ENCODE results near the gene HDAC7. TPM values are rescaled to one million over a fixed set of nuclear protein-coding genes. Genes with fewer than 3 reads are reported as not detected.

Gene HDAC7
- total RNA-seq, 2 experiments from 2014 or later = 257 to 280 TPM

GRCh38 chr12:47733142-47733541 lies 86.6 kb downstream of the HDAC7 start:
- CTCF ChIA-PET = interaction anchor here (1.8 to 15.9 kb wide), 3 partner anchors 9 to 40 kb away, joined by 8 to 837 read pairs (median 74); partner anchors contain the start of gene SLC48A1

More at GRCh38 chr12:47733142-47733541, 86.6 kb downstream of the HDAC7 start:
- Mint-ChIP-seq H3K27ac (no peak overlapping the region), H3K4me1 (ENCODE audit: low read depth) (no peaks in the 10 kb centered on the region), H3K36me3 (no peaks in the 10 kb centered on the region), H3K27me3 (no peaks in the 10 kb centered on the region), H3K9me3 (no peaks in the 10 kb centered on the region), H3K4me3 (no peak overlapping the region)
- POLR2A ChIA-PET = interaction anchor here (1.3 kb wide), 1 partner anchor 36 kb away, joined by 3 read pairs; no protein-coding TSS in a partner anchor
- intact Hi-C loops (cut with micrococcal nuclease) = no loop called here
- DNase-seq = no peak

Other genes starting within 250 kb of the HDAC7 start
- 10 to 100 TPM; 49.4 to 50.2 TPM for gene RPAP3, start 113.9 kb downstream of the HDAC7 start, total RNA-seq
- gene ENDOU, start 94.4 kb downstream of the HDAC7 start, total RNA-seq = not detected
- 1 to 10 TPM; 2.1 to 2.5 TPM for gene RAPGEF3, start 61.0 kb downstream of the HDAC7 start, total RNA-seq
- gene SLC48A1, start 46.7 kb downstream of the HDAC7 start, total RNA-seq = 10 to 100 TPM; 13.7 to 16.2 TPM
- gene VDR, start 85.1 kb upstream of the HDAC7 start, total RNA-seq = 100 to 1,000 TPM; 156 TPM
- gene TMEM106C, start 143.7 kb upstream of the HDAC7 start, total RNA-seq = 100 to 1,000 TPM; 179 to 182 TPM
- gene COL2A1, start 184.6 kb upstream of the HDAC7 start, total RNA-seq = not detected